Measurements from ENCODE around the gene PSMC4.

The PSMC4 gene

GRCh38 chr19:39970675-39971379 is at the start of gene PSMC4:
Gene PSMC4, plus strand, starts transcription at chr19:39971165. Its CDS starts 38 bp downstream, at chr19:39971203.
- peak; percentile 98 for DNase-seq

GRCh38 chr19:39923862-39924261 is 47.1 kb upstream of the PSMC4 start:
- DNase-seq, result no peak

- peak; percentile 10 for DNase-seq
Observed at GRCh38 chr19:39924389-39924788, 46.6 kb upstream of the PSMC4 start.

- DNase-seq, result peak; percentile 29
Observed at GRCh38 chr19:39924952-39925351, 46.0 kb upstream of the PSMC4 start.

- peak; percentile 44 for DNase-seq
Observed at GRCh38 chr19:39926170-39926760, 44.7 kb upstream of the PSMC4 start.

- peak; percentile 33 for DNase-seq
Observed at GRCh38 chr19:39927076-39927475, 43.9 kb upstream of the PSMC4 start.

GRCh38 chr19:39927524-39928356 is 43.2 kb upstream of the PSMC4 start:
- peak; percentile 47 for DNase-seq

GRCh38 chr19:39928357-39928725 is 42.6 kb upstream of the PSMC4 start:
- peak; percentile 30 for DNase-seq

- no peak for DNase-seq
Observed at GRCh38 chr19:39929750-39930149, 41.2 kb upstream of the PSMC4 start.

- DNase-seq, result peak; percentile 50
Observed at GRCh38 chr19:39934584-39935363, 36.2 kb upstream of the PSMC4 start, which contains the start of gene FCGBP. Gene FCGBP, minus strand, starts transcription at chr19:39934634.

- DNase-seq, result peak; percentile 50
Observed at GRCh38 chr19:39935364-39935661, 35.7 kb upstream of the PSMC4 start.

- DNase-seq, result peak; percentile 54
Observed at GRCh38 chr19:39936020-39936419, 34.9 kb upstream of the PSMC4 start.

GRCh38 chr19:39936622-39937021 is 34.3 kb upstream of the PSMC4 start:
- no peak for DNase-seq

- peak; percentile 63 for DNase-seq
Observed at GRCh38 chr19:39937094-39937720, 33.8 kb upstream of the PSMC4 start.

GRCh38 chr19:39937787-39938186 is 33.2 kb upstream of the PSMC4 start:
- no peak for DNase-seq

- no peak for DNase-seq
Observed at GRCh38 chr19:39939556-39939955, 31.4 kb upstream of the PSMC4 start.

- no peak for DNase-seq
Observed at GRCh38 chr19:39940221-39940833, 30.6 kb upstream of the PSMC4 start.

- peak; percentile 51 for DNase-seq
Observed at GRCh38 chr19:39941151-39941550, 29.8 kb upstream of the PSMC4 start.

GRCh38 chr19:39941615-39942365 is 29.2 kb upstream of the PSMC4 start:
- DNase-seq, result peak; percentile 62

- DNase-seq, result peak; percentile 41
Observed at GRCh38 chr19:39942366-39942730, 28.6 kb upstream of the PSMC4 start.

- peak; percentile 47 for DNase-seq
Observed at GRCh38 chr19:39943586-39943985, 27.4 kb upstream of the PSMC4 start.

All from activated CD8-positive, alpha-beta memory T cell treated with anti-CD3 and anti-CD28 coated beads, Interleukin-2, amount 50 U/mL, for 48 hours (primary cell).